ENCODE results near the gene CD247.

CD247 gene

DNA sequence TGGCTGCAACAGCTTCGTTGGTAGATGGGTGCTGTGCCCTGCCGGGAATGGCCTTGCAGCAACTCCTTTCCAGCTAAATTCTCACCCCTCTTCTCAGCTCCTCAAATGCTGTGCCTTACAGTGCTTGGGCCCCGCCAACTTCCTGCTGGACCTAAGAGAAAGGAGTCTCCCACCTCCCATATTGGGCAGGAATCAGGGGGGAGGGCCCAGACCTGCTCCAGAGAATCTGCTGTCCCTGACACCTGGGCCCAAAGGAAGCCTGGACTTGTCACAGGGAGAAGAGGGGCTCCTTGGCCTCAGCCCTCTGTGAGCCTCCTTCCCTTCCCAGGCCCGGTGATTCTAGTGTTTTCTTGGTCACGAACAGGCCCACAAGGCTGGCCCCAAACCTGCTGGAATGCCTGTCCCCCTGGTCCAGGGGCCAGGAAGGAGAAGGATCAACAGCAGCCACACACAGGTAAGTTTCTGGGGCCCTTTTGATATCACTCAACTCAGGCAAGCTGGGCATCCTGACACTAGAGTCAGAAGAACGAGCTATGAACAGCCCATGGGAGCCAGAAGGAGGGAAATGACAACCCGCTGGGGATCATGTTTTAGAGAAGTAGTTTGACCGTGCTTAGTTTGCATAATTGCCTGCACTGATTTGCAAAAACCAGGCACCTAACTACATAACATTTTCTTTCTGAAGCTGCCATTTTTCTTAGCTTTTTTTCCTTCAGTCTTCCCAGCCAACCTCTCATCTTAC is 86.2 kb downstream of the CD247 start:
- DNase-seq = no peak

DNA sequence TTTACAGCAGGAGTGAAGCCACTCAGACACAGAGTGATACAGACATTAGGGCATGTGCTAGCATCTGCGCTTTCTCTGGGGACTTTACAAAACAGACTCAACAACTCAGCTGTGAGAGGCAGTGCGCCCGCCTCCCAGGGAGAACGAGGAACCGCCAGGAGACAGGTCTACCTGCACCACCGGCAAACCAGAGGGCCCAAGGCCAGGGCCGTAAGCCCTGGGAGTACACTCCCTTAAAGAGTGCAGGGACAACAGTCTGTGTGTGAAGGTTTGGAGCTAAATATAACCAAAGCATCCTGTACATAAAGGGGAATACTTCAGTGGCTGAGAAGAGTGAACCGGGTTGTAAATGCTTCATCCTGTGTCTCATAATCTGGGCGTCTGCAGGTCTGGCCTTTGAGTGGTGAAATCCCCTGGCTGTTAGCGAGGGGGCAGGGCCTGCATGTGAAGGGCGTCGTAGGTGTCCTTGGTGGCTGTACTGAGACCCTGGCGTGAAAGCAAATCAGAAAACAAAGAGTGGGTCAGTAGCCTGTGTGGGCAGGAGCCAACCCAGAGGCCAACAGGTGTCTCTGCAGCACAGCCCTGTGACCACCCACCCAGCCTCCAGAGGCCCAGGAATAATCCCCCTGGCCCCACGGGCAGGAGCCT is 86.9 kb downstream of the CD247 start:
- no peak for DNase-seq

DNA sequence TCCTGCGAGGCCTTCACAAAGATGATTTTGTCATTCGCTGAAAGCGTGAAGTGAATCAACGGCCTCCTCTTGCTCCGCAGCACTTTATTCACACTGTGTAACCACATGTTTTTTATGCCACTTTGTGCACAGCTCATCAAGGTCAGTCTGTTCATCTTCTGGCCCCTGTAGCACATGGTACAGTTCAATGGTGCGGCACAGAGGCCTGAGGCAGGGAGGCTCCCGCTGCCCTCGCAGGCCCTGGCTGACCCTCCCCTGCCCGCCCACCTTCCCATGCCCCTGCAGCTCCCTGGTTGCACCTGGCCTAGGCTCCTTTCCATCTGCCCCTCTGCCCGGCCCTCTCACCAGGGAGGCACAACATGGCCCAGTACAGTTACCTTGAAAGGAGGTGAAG is 87.5 kb downstream of the CD247 start:
- no peak for DNase-seq

DNA sequence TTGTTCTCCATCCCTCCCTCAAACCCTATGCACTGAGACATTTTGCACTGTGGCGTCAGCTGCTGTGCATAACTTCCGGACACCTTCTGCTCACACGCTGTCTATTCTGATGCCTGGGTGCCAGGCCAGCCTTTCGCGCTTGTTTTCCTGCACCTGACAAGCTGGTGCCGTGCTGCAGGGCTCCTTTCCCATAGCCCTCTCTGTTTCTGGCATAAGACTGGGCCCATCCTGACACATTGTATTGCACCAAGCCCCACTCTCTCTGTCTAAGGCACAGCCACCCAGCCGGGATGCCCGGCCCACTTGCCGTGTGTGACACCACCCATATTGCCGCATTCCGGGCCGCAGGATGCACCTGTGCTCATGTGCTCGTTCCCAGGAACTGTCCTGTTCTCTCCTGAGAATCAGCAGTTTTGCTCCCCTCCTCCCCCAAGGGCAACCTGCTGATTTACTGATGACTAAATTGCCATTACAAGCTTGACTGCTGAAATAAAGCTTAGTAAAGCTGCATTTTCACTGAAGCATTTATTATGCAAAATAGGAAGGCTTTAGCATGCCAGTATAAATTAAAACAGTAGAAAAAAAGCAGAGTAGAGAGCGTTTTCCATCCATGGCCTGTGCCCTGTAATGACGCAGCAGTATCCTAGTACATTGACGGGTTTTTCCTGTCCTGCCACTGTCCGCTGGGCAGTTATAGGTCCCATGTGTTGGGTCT is 88.0 kb downstream of the CD247 start:
- DNase-seq = no peak

DNA sequence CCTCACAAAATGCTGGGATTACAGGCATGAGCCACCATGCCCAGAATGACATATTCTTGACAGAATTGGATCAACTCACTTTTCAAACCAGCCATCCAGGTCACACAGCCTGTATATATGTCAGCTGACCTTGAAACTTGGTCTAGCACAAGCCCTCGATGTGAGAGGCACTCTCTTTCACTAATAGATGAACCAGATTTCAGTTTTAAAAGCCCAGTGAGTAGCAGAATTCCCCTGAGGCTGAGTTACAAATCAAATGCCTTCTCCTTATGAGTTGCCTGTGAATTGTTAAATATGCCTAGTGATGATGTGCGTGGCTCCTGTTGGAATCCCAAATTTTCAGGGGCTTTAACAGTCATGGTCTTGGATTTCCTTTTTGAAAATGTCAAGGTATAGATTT is 88.7 kb downstream of the CD247 start:
- DNase-seq = no peak

DNA sequence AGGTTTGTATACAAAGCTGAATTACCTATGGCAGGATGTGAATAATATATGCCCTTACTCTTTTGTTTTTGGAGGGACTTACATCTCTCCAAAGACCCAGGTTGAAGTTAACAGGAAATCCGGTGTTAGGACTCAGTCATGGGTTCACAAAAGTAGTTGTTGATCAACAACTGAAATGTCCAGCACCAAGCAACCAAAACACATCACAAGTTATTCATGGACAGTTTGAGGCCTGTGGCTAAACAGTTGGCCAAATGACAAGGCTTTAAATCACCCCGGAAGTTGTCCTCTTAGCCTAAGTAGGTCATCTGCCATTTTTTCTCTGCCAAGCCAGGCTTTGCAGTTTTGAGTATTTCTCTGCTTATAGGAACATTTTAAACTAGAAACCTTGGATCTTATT is 89.9 kb downstream of the CD247 start:
- no peak for DNase-seq

DNA sequence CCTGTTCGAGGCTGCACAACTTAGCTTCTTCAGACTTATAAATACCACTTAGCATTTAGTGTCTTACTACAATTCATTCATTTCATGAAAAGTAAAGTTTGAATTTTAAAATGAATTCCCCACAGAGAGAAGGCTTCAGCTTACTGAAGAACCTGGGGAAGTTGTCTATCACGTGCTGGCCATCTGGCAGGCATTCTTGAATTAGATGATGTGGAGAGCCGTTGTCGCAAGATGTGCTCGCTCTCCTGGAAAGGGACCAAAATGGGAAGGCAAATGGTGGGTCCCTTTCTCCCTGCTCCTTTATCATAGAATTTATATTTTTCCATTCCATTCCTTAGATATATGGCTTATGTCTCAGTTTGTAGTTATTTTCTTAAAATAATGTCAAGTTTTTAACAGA is 90.5 kb downstream of the CD247 start:
- DNase-seq = no peak

DNA sequence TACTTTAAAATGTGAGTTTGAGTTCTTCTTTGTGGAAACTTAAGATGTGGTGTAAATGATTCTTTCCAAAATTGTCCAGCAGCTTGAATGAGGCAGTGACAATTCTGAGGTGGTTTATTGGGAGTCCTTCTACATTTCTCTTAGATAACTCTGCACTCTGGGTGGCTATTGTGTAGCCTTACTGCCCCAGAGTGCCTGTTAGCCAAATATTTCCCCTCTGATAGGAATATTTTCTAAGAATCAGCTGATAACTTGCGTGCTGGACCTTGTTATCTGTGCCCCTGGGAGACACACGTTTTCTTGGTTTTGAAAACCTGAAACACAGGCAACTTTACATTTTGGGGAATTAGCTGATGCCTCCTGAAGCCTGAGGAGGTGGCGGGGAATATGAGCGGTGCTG is 91.6 kb downstream of the CD247 start:
- no peak for DNase-seq

DNA sequence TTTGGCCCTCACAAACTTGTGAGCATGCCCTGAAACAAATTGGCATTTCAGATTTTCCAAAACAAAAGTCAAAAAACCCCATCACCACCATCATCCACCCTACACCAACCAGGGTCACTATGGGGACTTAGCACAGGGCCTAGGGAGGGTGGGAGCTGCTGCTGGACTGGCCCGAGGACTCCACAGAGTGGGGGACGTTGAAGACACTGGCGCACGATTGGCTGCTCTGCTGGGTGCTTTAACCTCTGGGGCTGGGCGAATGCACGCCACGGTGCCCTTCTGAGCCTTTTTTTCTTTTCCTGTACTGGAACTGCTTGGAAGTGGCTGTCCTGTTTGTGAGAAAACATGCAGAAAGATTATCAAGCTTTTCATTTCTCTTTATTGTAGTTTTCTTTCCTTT is 92.8 kb downstream of the CD247 start:
- no peak for DNase-seq

DNA sequence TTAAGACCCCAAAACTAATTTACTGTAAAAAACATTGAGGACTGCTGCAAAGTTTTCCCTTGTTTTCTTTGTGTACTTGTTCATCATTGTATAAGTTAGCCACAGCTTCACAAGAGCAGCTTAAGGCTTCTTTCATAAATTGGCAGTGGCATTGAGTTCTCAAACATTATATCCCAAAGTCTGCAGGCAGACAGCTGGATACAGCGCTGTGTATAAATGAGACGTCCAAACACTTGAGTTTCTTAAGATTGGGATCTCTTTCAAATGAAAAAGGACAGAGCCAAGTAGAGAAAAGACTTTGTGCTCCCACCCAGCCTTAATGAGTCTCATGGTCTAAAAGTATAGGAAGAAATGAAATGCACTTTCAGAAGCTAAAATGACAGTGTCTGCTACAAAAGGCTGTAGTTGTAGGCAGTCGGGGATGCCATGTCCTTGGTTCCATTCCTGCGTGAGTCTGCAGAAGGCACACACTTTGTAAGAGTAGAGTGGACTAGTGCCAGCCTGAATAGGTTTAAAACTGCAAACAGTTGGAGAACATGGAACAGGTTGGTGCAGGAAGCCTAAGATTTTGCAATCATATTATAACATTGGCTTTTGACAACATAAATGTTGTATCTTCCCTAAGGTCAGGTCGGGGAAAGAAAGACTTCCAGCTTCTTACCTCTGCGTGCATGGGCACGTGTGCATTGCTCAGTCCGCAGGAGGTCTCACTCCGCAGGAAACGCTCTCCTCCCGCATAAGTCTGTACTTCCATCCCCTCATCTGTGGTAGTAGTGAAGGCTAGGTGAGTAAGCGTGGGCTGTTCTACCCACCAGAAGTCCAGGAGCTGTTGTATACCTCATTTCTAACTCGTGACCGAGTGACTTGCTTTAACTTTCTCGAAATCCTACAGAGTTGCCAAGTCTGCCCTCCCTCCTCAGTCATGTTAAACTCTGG is 94.4 kb downstream of the CD247 start:
- no peak for DNase-seq

DNA sequence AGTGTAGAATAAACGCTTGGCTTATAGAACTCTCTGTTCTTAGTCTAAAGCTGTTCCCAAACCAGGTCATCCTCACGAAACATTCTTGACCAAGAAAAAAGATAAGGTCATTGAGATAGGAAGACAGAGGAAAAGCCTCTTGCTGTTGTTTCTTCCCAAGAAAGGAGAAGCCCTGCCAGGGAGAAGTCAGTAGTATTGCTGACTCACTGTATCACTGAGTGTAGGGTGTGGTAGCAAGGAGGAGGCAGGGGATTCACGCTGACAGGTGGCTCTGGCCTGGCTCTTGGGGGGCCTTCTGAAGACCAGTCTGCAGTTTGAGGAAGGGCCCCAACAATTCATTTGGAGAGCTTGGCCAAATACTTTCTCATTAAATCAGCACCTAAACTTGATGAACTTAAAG is 97.8 kb downstream of the CD247 start:
- no peak for DNase-seq

DNA sequence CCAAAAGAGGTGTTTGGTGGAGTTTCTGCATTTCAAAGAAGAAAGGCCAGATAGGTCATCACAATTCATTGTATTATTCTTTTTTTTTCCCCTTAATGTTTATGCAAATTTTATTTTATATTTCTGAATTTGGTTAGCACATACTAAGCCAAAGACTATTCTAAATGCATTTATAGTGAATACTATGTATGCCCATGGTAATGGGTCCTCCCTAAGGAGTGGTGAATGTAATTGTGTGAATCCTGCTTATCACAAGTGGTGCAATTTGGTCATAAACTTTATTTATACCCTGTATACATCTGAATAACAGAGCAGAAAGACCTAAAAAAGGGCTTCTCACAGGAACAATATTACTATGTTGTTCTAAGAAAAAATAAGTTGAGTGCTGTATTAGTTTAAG is 99.1 kb downstream of the CD247 start:
- no peak for DNase-seq

DNA sequence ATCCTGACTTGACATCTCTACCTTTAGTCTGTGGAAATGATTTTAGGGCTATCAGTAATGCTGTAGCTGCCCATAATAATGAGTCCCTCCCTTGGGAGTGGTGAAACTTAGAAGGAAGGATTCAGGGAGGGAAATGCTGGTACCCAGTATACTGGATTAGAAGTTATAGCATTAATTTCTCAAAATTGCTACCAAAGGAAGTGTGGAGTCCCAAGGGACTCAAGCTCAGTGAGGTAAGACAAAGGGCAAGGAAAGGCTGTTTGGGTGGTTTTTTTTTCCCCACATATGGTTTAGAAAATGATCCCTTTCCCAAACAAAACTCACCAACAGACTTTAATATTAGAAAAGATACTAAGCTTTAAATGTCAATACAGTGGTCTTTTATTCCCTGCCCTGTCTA is 99.9 kb downstream of the CD247 start:
- DNase-seq = no peak

DNA sequence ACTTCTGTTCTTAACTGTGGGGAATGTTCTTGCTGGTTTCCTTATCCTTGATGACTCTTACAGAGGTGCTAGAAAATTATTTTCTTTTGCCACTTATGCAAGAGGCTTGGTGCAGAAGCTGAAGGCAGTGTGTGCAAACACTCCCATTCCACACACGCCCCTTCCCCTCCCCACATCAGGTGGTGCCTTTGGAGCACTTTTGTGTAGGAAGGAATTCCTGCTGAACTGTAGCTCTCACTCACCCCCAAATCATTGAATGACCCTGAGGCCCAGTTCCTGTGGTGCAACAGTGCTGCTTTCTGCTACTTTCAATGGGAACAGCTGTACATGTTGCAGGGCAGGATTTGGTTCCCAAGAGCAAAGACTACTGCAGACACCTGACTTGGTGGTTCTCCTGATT is 101.8 kb downstream of the CD247 start:
- DNase-seq = no peak

DNA sequence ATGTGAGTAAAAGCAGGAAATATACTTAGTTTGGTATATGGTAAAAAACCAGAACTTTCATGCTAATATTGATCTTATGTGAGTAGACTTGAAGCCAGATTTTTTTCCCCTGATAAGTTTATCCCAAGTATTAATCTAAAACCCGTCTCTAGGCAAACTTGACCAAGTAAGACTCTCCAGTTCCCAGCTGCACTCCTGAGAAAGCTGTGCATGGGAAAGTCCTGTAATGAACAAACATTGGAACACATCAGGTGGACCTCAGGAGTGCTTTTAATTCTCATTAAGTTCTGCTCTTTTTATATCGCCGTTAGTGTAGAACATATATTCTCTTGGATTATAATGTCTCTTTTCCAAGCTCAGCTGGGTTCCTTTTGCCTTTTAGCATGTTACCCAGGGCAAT is 105.0 kb downstream of the CD247 start:
- no peak for DNase-seq

DNA sequence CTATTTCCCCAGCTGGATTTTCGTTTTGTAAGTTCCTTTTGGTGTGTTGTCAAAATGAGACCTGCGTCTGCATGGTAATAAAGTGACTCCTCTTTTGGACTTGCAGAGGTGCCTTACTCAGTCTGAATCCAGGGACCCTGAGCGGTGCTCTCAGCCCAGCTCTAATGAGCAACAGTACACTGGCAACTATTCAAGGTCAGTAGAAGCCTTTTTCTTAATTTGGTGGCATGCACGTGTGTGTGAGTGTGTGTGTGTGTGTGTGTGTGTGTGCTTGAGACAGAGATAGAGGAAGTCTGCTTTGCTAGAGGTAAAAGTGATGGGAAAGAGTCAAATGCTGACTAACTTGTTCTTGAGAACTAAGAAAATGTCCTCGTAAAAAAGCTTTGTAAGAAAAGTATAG is 105.4 kb downstream of the CD247 start:
- DNase-seq = peak; percentile 18

DNA sequence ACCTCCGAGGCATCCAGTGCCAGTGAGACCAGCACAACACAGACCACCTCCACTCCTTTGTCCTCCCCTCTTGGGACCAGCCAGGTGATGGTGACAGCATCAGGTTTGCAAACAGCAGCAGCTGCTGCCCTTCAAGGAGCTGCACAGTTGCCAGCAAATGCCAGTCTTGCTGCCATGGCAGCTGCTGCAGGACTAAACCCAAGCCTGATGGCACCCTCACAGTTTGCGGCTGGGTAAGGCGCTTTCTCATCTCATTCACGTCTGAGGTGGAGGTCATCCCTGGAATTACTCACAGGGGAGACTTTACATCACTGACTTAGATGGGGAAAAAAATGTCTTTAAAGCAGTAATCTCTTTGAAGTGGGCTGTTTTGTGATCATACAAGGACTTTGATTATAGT is 106.3 kb downstream of the CD247 start:
- peak; percentile 60 for DNase-seq

DNA sequence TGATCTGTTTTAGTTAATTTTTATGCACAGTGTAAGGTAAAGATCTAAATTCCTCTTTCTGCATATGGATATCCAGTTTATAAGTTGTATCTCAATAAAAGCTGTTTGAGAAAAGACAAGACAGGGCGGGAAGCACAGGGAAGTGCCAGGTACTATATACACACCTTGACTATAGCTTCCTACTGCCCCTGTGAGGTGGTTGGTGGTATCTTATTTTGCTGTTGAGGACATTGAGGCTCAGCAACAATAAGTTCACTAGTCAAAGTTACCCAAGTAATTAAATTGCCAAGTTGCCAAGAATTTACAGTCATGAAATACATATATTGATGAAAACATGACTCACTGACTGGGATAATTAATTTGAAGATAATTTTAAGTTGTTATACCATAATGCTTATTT is 109.1 kb downstream of the CD247 start:
- DNase-seq = no peak

DNA sequence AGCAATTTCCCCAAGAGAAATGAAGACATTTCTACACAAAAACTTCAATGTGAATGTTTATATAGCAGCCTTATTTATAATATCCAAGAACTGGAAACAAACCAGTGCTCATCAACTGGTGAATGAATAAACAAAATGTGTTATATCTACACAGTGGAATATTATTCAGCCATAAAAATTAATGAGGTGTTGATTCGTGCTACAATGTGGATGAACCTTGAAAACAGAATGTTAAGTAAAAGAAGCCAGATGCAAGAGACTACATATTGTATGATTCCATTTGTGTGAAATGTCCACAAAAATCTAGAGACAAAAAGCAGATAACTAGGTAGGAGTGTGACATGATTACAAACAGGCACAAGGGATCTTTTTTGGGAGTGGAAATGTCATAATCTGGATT is 110.0 kb downstream of the CD247 start:
- DNase-seq = no peak

DNA sequence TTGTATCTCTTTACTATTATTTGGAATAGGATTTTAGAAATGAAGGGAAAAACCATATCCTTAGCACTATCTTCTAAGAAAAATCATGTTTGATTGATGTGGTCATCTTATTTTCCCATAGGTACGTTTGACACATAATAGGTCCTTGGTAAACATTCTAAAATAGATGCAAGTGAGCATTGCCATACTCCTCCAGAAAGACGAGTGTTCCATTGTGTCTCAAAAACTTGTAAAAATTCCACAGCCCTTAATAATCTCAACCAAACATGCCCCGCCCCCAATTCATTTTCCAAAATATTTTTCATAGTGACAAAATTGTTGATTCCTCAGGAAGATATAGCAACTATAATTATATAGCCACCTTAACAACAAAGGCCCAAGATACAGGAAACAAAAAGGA is 113.4 kb downstream of the CD247 start:
- DNase-seq = no peak

DNA sequence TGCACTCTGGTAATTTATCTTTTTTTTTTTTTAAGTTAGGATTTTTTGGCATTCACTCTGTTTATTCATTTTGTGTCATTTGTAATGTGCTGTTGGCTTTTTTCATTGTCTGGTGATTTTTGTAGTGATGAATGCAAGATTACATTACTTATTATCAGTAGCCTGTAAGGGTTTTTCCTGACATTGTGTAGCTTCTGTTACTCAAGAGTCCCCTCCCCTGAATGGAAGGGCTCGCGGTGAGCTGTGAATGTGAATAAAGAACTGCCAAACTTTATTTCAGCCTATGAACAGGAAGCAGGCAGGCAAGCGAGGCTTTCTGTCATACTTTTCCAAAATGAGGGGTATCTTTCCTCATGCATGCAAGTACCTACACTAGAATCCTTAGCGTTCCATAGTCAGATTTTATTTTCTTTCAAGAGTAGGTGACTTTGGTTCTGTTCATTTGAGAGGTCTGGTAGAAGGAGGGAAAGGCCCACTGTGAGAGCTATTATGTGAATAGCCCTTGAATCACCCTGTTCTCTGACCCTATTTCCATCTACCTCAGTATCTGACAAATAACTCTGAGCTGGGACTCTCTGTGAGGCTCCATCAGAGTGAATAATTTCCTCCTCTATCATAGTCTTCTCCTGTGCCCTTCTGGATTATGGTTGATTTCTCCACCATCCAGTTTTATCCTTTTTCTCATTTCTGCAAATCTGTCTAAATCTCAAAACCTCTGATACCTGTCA is 114.0 kb downstream of the CD247 start:
- DNase-seq = no peak

DNA sequence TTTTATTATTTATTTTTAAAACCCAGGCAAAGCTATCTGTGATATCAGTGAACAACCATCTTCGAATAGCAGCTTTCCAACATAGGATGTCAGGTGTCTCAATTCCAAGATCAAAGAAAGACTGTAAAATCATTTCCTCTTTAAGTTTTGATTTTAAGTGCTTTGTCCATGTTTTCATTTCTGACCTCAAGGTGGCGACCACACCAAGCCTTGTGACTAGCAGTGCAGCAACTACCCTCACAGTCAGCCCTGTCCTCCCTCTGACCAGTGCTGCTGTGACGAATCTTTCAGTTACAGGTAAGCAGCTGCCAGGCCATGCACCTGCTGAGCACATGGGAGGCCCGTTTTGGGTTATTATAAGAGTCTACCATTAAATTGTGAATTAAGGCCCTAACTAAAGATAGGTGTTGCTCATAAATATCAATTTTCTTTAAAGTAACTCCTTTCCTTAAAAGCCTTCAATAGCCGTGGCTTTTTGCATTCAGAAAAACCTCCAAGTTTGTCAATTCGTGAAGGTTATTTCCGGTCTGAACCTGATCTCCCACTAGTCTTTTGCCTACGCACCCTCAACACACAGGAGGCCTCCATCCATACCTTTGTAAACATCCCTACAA is 117.0 kb downstream of the CD247 start:
- peak; percentile 58 for DNase-seq
